PC-3 (cell line): ENCODE results near the gene SYK. TPM values are rescaled to one million over a fixed set of nuclear protein-coding genes. Genes with fewer than 3 reads are reported as not detected.

ENCODE experiments used
- ATAC-seq: fragments of 200-7000 bp; cut with Tn5 transposase; 2 replicates; pipeline ENCODE4 v1.9.1; 2020; ENCODE audit warnings: mild to moderate bottlenecking, moderate library complexity
- BruUV-seq: library from RNA; stranded (reverse); fragments of 400-500 nt; replicated peaks from 2 replicates; lab custom pipeline; 2021; lab: Mats Ljungman, UMichigan
- CTCF ChIA-PET: fragments of 300-600 bp; sonication (Branson Sonifier 250); formaldehyde crosslinking; loops from one replicate; lab custom pipeline; 2022; ENCODE audit warnings: antibody characterized with exemption; lab: Charles Lee
- POLR2A ChIA-PET: fragments of 300-600 bp; sonication (Branson Sonifier 250); formaldehyde crosslinking; loops from one replicate; lab custom pipeline; 2022; ENCODE audit warnings: antibody characterized with exemption; ENCODE audit not compliant: unreplicated experiment; lab: Charles Lee
- DNase-seq: peaks from one replicate; pipeline ENCODE4 v3.0.0-alpha.2; 2015
- H2AFZ ChIP-seq: fragments of 300-600 bp; sonication (generic); 2 replicates; pipeline ENCODE4 v1.6.0; 2016; ENCODE audit warnings: antibody characterized with exemption, low read length
- H3F3A ChIP-seq: fragments of 300-600 bp; sonication (generic); one replicate; pipeline ENCODE4 v1.6.0; 2017; ENCODE audit warnings: antibody characterized with exemption, low read length, control low read depth, mild to moderate bottlenecking; ENCODE audit not compliant: unreplicated experiment
- H3K27ac ChIP-seq: fragments of 300-600 bp; sonication (generic); 2 replicates; pipeline ENCODE4 v1.5.1; 2016; ENCODE audit warnings: mild to moderate bottlenecking, low read length
- H3K27me3 ChIP-seq: fragments of 300-600 bp; sonication (generic); 2 replicates; pipeline ENCODE4 v1.6.1; 2016; ENCODE audit warnings: low read length, mixed read lengths
- H3K36me3 ChIP-seq: fragments of 300-600 bp; sonication (generic); 2 replicates; pipeline ENCODE4 v1.6.1; 2016; ENCODE audit warnings: low read depth, mixed run types, low read length, mixed read lengths
- H3K4me1 ChIP-seq: fragments of 300-600 bp; sonication (generic); 2 replicates; pipeline ENCODE4 v1.5.1; 2016; ENCODE audit warnings: low read length; ENCODE audit not compliant: insufficient read depth
- H3K4me2 ChIP-seq: fragments of 300-600 bp; sonication (generic); 2 replicates; pipeline ENCODE4 v1.6.0; 2016; ENCODE audit warnings: low read length
- H3K4me3 ChIP-seq: fragments of 300-600 bp; sonication (generic); 2 replicates; pipeline ENCODE4 v1.5.1; 2016; ENCODE audit warnings: mild to moderate bottlenecking, low read length, mixed read lengths
- H3K79me2 ChIP-seq: fragments of 300-600 bp; sonication (generic); 2 replicates; pipeline ENCODE4 v1.6.1; 2017; ENCODE audit warnings: low read length, mixed read lengths
- H3K9ac ChIP-seq: fragments of 300-600 bp; sonication (generic); 2 replicates; pipeline ENCODE4 v1.6.0; 2016; ENCODE audit warnings: mild to moderate bottlenecking, low read length
- H3K9me2 ChIP-seq: fragments of 300-600 bp; sonication (generic); replicated peaks from 2 replicates; pipeline ENCODE4 v1.6.1; 2016; ENCODE audit warnings: mixed run types, low read length, mixed read lengths
- H3K9me3 ChIP-seq: fragments of 300-600 bp; sonication (generic); 2 replicates; pipeline ENCODE4 v1.6.1; 2016; ENCODE audit warnings: low read length, mixed read lengths
- H4K20me1 ChIP-seq: fragments of 300-600 bp; sonication (generic); 2 replicates; pipeline ENCODE4 v1.6.1; 2016; ENCODE audit warnings: low read length, mixed read lengths
- CTCF ChIP-seq: fragments of 300-600 bp; sonication (generic); conservative IDR thresholded peaks from 2 replicates; pipeline ENCODE4 v1.5.1; 2017; ENCODE audit warnings: antibody characterized with exemption, low read depth, mild to moderate bottlenecking, low read length
- EZH2 ChIP-seq: fragments of 300-600 bp; sonication (generic); IDR thresholded peaks from one replicate; pipeline ENCODE4 v1.6.1; 2017; ENCODE audit warnings: antibody characterized with exemption, mild to moderate bottlenecking, low read length; ENCODE audit not compliant: unreplicated experiment
- EZH2phosphoT487 ChIP-seq: fragments of 300-600 bp; sonication (generic); IDR thresholded peaks from 2 replicates; pipeline ENCODE4 v1.6.1; 2018; ENCODE audit warnings: mild to moderate bottlenecking, antibody characterized with exemption, low read length, borderline replicate concordance
- intact Hi-C: fragments of 100-400 bp; cut with micrococcal nuclease; formaldehyde crosslinking; loops from 2 replicates; pipeline ENCODE4 v1.9.0; 2023
- total RNA-seq: library from RNA; depleted of rRNA; stranded (reverse); fragments of >200 nt; gene quantifications from 2 replicates; pipeline ENCODE4 v1.2.3, GENCODE V29; 2014

Gene SYK
- total RNA-seq, 1 experiment from 2014 or later, result 12.9 TPM

- no peak for ATAC-seq
- TF ChIP-seq CTCF (no peak), EZH2phosphoT487 (no peak), EZH2 (no peak)
- no peaks in the 10 kb centered on the region for H3K9me3 ChIP-seq
- H3K27me3 ChIP-seq, result no peaks in the 10 kb centered on the region
- no peak overlapping the region for H3K4me2 ChIP-seq
- H3K9ac ChIP-seq, result no peak overlapping the region
- no TSS peak for BruUV-seq
- no peak overlapping the region for H3K27ac ChIP-seq
- H3K36me3 ChIP-seq, result no peaks in the 10 kb centered on the region
- H3K4me3 ChIP-seq, result no peak overlapping the region
- no peaks in the 10 kb centered on the region for H3K9me2 ChIP-seq
- intact Hi-C loops, result no loop called here
- H4K20me1 ChIP-seq, result no peaks in the 10 kb centered on the region
- no peaks in the 10 kb centered on the region for H3K79me2 ChIP-seq
- H2AFZ ChIP-seq, result no peak overlapping the region
- no peaks in the 10 kb centered on the region for H3F3A ChIP-seq
- ChIA-PET POLR2A (no interaction called here), CTCF (no interaction called here)
- H3K4me1 ChIP-seq, result no peaks in the 10 kb centered on the region
- no peak for DNase-seq
Measured at GRCh38 chr9:90900130-90900529, 98.5 kb downstream of the SYK start.

GRCh38 chr9:90901933-90902332, 100.3 kb downstream of the SYK start:
- intact Hi-C loops, result no loop called here

More at GRCh38 chr9:90901933-90902332, 100.3 kb downstream of the SYK start:
- Histone ChIP-seq H3K36me3 (no peaks in the 10 kb centered on the region), H3K9me2 (no peaks in the 10 kb centered on the region), H3K4me1 (no peaks in the 10 kb centered on the region), H3K4me3 (no peak overlapping the region), H2AFZ (no peak overlapping the region), H3K79me2 (no peaks in the 10 kb centered on the region), H3K4me2 (no peak overlapping the region), H4K20me1 (no peaks in the 10 kb centered on the region), H3K27ac (no peak overlapping the region), H3F3A (no peaks in the 10 kb centered on the region), H3K27me3 (no peaks in the 10 kb centered on the region), H3K9me3 (no peaks in the 10 kb centered on the region), H3K9ac (no peak overlapping the region)
- ChIA-PET CTCF (no interaction called here), POLR2A (no interaction called here)
- no TSS peak for BruUV-seq
- ATAC-seq (no peak), DNase-seq (no peak)
- TF ChIP-seq EZH2phosphoT487, result no peak
- TF ChIP-seq EZH2, result no peak
- no peak for TF ChIP-seq CTCF
